K562 (cell line): ENCODE results near the gene TMEM81. TPM values are rescaled to one million over a fixed set of nuclear protein-coding genes. Genes with fewer than 3 reads are reported as not detected.
A peak's percentile ranks its signal among the peaks of the same experiment; 100 is the strongest.

ENCODE experiments used
- ATAC-seq: fragments of 200-7000 bp; cut with Tn5 transposase; 3 replicates; pipeline ENCODE4 v1.9.1; 2020; ENCODE audit warnings: moderate library complexity
- BruUV-seq: library from RNA; stranded (reverse); fragments of 400-500 nt; replicated peaks from 2 replicates; lab custom pipeline; 2021; lab: Mats Ljungman, UMichigan
- CTCF ChIA-PET: fragments of 300-600 bp; formaldehyde crosslinking; extraction: SDS; loops from one replicate; lab custom pipeline; 2021; ENCODE audit warnings: low intra/inter-chr PET ratio; lab: Yijun Ruan, JAX
- POLR2A ChIA-PET: fragments of 300-600, 350-650 bp; sonication (Branson Sonifier 250); formaldehyde crosslinking; extraction: SDS; loops from one replicate; lab custom pipeline; 2021; ENCODE audit warnings: antibody characterized with exemption, inconsistent platforms; lab: Yijun Ruan, JAX
- DNase-seq, 4 experiments: peaks; one replicate each; pipeline versions ENCODE4 v3.0.0 to v3.0.0-alpha.2; 2011 to 2018; ENCODE audit warnings: low spot score in 3 of 4, mixed read lengths in 3 of 4; ENCODE audit errors: extremely low read depth in 1 of 4
- FAIRE-seq: peaks from 2 replicates; lab custom pipeline; 2011; peaks lifted over from hg19 to GRCh38; lab: Jason Lieb, UNC
- H2AFZ ChIP-seq: 2 replicates; pipeline ENCODE4 v1.6.0; 2011; ENCODE audit warnings: low read depth, low read length, control low read depth, inconsistent platforms
- H3K27ac ChIP-seq: fragments of 200-600 bp; 3 replicates; pipeline ENCODE4 v1.8.0; 2011; ENCODE audit warnings: low read depth, mild to moderate bottlenecking, control low read depth, inconsistent platforms, low read length, moderate library complexity, mixed read lengths; ENCODE audit errors: extremely low read depth
- H3K27me3 ChIP-seq, 2 experiments: fragments of 300-600 bp in 1 of 2; 2 replicates in 1 of 2; 3 replicates in 1 of 2; pipeline versions ENCODE4 v1.6.0 to v1.8.0; 2011; ENCODE audit warnings: inconsistent platforms in 2 of 2, low read length in 2 of 2, mild to moderate bottlenecking in 1 of 2, mixed read lengths in 1 of 2, moderate library complexity in 1 of 2; ENCODE audit not compliant: control insufficient read depth in 2 of 2, insufficient read depth in 2 of 2
- H3K36me3 ChIP-seq: fragments of 300-600 bp; 3 replicates; pipeline ENCODE4 v1.8.0; 2011; ENCODE audit warnings: mild to moderate bottlenecking, low read length, inconsistent platforms; ENCODE audit not compliant: control insufficient read depth, insufficient read depth
- H3K4me1 ChIP-seq, 2 experiments: fragments of 200-600 bp in 1 of 2; replicated peaks in 1 of 2; 2 replicates in 1 of 2; 3 replicates in 1 of 2; pipeline versions ENCODE4 v1.5.1 to v1.8.0; 2011; ENCODE audit warnings: inconsistent platforms in 2 of 2, low read length in 2 of 2, mild to moderate bottlenecking in 1 of 2, mixed read lengths in 1 of 2, moderate library complexity in 1 of 2; ENCODE audit not compliant: control insufficient read depth in 2 of 2, insufficient read depth in 2 of 2
- H3K4me2 ChIP-seq: 2 replicates; pipeline ENCODE4 v1.6.1; 2011; ENCODE audit warnings: low read length, control low read depth, inconsistent platforms, mixed read lengths; ENCODE audit not compliant: insufficient read depth
- H3K4me3 ChIP-seq: fragments of 200-600 bp; sonication (generic), shearing (Covaris generic); 2 replicates; pipeline ENCODE4 v1.5.1; 2016; ENCODE audit warnings: control low read depth, inconsistent platforms
- H3K79me2 ChIP-seq: fragments of 200-600 bp; 3 replicates; pipeline ENCODE4 v1.8.0; 2011; ENCODE audit warnings: low read length, inconsistent platforms; ENCODE audit not compliant: control insufficient read depth, insufficient read depth
- H3K9ac ChIP-seq, 2 experiments: 2 replicates each; pipeline versions ENCODE4 v1.6.0 to v1.6.1; 2011; ENCODE audit warnings: low read depth in 2 of 2, low read length in 2 of 2, control low read depth in 1 of 2, inconsistent platforms in 1 of 2, mild to moderate bottlenecking in 1 of 2, mixed read lengths in 1 of 2; ENCODE audit not compliant: insufficient read depth in 1 of 2
- H3K9me1 ChIP-seq: one replicate; pipeline ENCODE4 v1.6.0; 2011; ENCODE audit warnings: inconsistent platforms, mild to moderate bottlenecking, low read length, moderate library complexity; ENCODE audit not compliant: control insufficient read depth, insufficient read depth
- H3K9me3 ChIP-seq: replicated peaks from 2 replicates; pipeline ENCODE4 v1.5.1; 2011; ENCODE audit warnings: low read depth, low read length, inconsistent platforms; ENCODE audit not compliant: control insufficient read depth, insufficient read depth
- H4K20me1 ChIP-seq: replicated peaks from 2 replicates; pipeline ENCODE4 v1.6.1; 2011; ENCODE audit warnings: low read length, inconsistent platforms, mixed read lengths; ENCODE audit not compliant: control insufficient read depth, insufficient read depth
- BCOR ChIP-seq: fragments of 450-650 bp; IDR thresholded peaks from 2 replicates; pipeline ENCODE4 v1.6.1; 2016
- GABPB2 ChIP-seq: fragments of 250-450 bp; sonication (Bioruptor Pico); conservative IDR thresholded peaks from 2 replicates; pipeline ENCODE4 v1.5.1; 2021; ENCODE audit warnings: mild to moderate bottlenecking
- HDAC6 ChIP-seq: IDR thresholded peaks from 2 replicates; pipeline ENCODE4 v1.6.1; 2012; ENCODE audit warnings: low read depth, mild to moderate bottlenecking, control low read depth, inconsistent platforms, low read length, moderate library complexity
- MIER1 ChIP-seq: fragments of 450-650 bp; IDR thresholded peaks from 2 replicates; pipeline ENCODE4 v1.6.1; 2016; ENCODE audit warnings: antibody characterized with exemption, mild to moderate bottlenecking, low read depth
- RBM25 ChIP-seq: fragments of 200-400 bp; formaldehyde crosslinking; IDR thresholded peaks from 2 replicates; pipeline ENCODE4 v1.6.1; 2018; ENCODE audit warnings: low read length, low read depth, moderate library complexity; ENCODE audit not compliant: severe bottlenecking
- RFX7 ChIP-seq: fragments of 250-450 bp; sonication (Bioruptor Pico); IDR thresholded peaks from 2 replicates; pipeline ENCODE4 v1.5.1; 2021; ENCODE audit warnings: mild to moderate bottlenecking
- SP1 ChIP-seq: sonication (generic); formaldehyde crosslinking; IDR thresholded peaks from 2 replicates; pipeline ENCODE4 v1.8.1; 2022; ENCODE audit warnings: mild to moderate bottlenecking, missing genetic modification reagents
- SUPT5H ChIP-seq: fragments of 450-650 bp; IDR thresholded peaks from 2 replicates; pipeline ENCODE4 v1.6.1; 2016
- TRIM28 ChIP-seq: fragments of 450-650 bp; IDR thresholded peaks from 2 replicates; pipeline ENCODE4 v1.6.1; 2017
- ZC3H11A ChIP-seq: IDR thresholded peaks from 2 replicates; pipeline ENCODE4 v1.6.1; 2012; ENCODE audit warnings: low read depth, low read length, improper control_type of control experiment
- ZFP36 ChIP-seq: fragments of 150-350 bp; IDR thresholded peaks from 2 replicates; pipeline ENCODE4 v1.6.1; 2018; ENCODE audit warnings: low read length, low read depth; ENCODE audit not compliant: partially characterized antibody
- ZNF324 ChIP-seq: fragments of 250-450 bp; sonication (Bioruptor Pico); IDR thresholded peaks from 2 replicates; pipeline ENCODE4 v1.4.0; 2020; ENCODE audit warnings: mild to moderate bottlenecking
- ZNF436 ChIP-seq: fragments of 250-450, 450-650 bp; sonication (Bioruptor Pico); formaldehyde crosslinking; IDR thresholded peaks from 2 replicates; pipeline ENCODE4 v1.7.0; 2020; ENCODE audit warnings: mild to moderate bottlenecking
- ZNF583 ChIP-seq: fragments of 250-450 bp; sonication (Bioruptor Pico); IDR thresholded peaks from 2 replicates; pipeline ENCODE4 v1.4.0; 2020
- ZNF830 ChIP-seq: fragments of 250-450 bp; sonication (Bioruptor Pico); IDR thresholded peaks from 2 replicates; pipeline ENCODE4 v1.5.0; 2021; ENCODE audit warnings: mild to moderate bottlenecking
- WGBS: fragments of 100-300 bp; shearing (Covaris generic); methylation state at CpG from one replicate; pipeline ENCODE4 v1.1.6; 2016; ENCODE audit warnings: low coverage, mixed read lengths; ENCODE audit not compliant: insufficient coverage; ENCODE audit errors: missing lambda C conversion rate; 5-methylcytosine and 5-hydroxymethylcytosine counted together
- in situ Hi-C: fragments of 300-500 bp; cut with MboI; formaldehyde crosslinking; loops from 4 replicates; pipeline ENCODE4 v1.15.0; 2018; ENCODE audit warnings: inconsistent platforms, mixed read lengths
- intact Hi-C: fragments of 100-400 bp; cut with micrococcal nuclease; formaldehyde crosslinking; loops from 2 replicates; pipeline ENCODE4 v1.14.2; 2022
- polyA plus RNA-seq, 8 experiments: library from polyadenylated mRNA; depleted of rRNA in 4 of 8; stranded (reverse) in 5 of 8; unstranded in 3 of 8; fragments of >200 nt; fragmentation: Nextera tagmentation in 2 of 8; fragmentation: Illumina TruSeq in 1 of 8; extraction: Ambion mirVana in 2 of 8; extraction: Trizol in 1 of 8; gene quantifications; 2 replicates each; pipeline versions ENCODE4 v1.2.1 to v1.2.3, GENCODE V29; 2011 to 2014; ENCODE audit warnings: inconsistent platforms in 1 of 8, missing spikeins in 1 of 8
- total RNA-seq, 7 experiments: library from RNA; depleted of rRNA in 6 of 7; stranded (reverse); fragments of >200 nt in 6 of 7; fragmentation: Illumina TruSeq in 2 of 7; extraction: Trizol in 2 of 7; gene quantifications; 2 replicates each; pipeline versions ENCODE4 v1.2.1 to v1.2.3, GENCODE V29; 2011 to 2021; ENCODE audit warnings: low replicate concordance in 1 of 7
- TF ChIP-seq, protein P1 (sequence below): fragments of 450-650 bp; IDR thresholded peaks from 2 replicates; pipeline ENCODE4 v1.6.1; 2017; ENCODE audit warnings: antibody characterized with exemption

Gene TMEM81
- total and polyA plus RNA-seq, 9 of the 15 experiments (the other 6 are each of a cell fraction or from before 2014, with no cell fraction given): 3.2 to 6.1 (median 4.4) TPM

DNA sequence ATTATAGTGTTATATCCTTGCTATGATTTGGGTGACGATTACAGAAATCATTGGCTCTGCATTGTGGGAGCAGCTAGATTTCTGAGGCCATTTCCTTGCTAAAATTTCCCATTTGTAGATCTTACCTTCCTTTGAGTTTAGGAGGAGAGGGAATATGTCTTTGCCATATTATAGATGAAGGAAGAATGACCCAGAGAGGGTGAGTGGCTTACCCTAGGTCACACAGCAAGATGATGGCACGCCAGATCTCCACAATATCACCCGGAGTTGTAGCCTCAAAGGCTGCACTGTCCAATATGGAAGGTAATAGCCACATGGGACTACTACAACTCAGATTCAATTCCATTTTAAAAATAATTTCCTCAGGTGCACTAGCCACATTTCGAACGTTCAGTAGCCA lies 31.0 kb downstream of the TMEM81 start:
- ATAC-seq: no peak
- TF ChIP-seq ZFP36: peak; percentile 83
- no peak for TF ChIP-seq SUPT5H
- no peak for TF ChIP-seq RFX7 (CRISPR knock-in tag)
- TF ChIP-seq RBM25: peak; percentile 79
- TF ChIP-seq BCOR: 0 out of 2 replicates have a peak, but pooled peaks have one; percentile 19
- in situ Hi-C loops: no loop called here
- no peak for DNase-seq
- no peak overlapping the region for H3K4me2 ChIP-seq
- no peaks in the 10 kb centered on the region for H3K4me1 ChIP-seq
- peaks cover 17% of the 10 kb centered on the region for H4K20me1 ChIP-seq
- intact Hi-C loops: no loop called here
- H2AFZ ChIP-seq: no peak overlapping the region
- no peaks in the 10 kb centered on the region for H3K36me3 ChIP-seq
- BruUV-seq: no TSS peak
- H3K4me3 ChIP-seq: no peak overlapping the region
- H3K79me2 ChIP-seq: no peaks in the 10 kb centered on the region
- FAIRE-seq: no peak
- H3K27ac ChIP-seq: no peak overlapping the region
- H3K9ac ChIP-seq: no peak overlapping the region
- H3K27me3 ChIP-seq: peaks cover 59 to 95% of the 10 kb centered on the region in 2 experiments
- under 1% methylated on average over 5 of the region's 5 CpGs for WGBS
- ChIA-PET CTCF (no interaction called here), POLR2A (interaction anchor here (0.6 to 3.2 kb wide), 3 partner anchors 9 to 235 kb away, joined by 3 to 11 read pairs (median 3); no protein-coding TSS in a partner anchor)
- no peaks in the 10 kb centered on the region for H3K9me1 ChIP-seq
- H3K9me3 ChIP-seq: no peaks in the 10 kb centered on the region

DNA sequence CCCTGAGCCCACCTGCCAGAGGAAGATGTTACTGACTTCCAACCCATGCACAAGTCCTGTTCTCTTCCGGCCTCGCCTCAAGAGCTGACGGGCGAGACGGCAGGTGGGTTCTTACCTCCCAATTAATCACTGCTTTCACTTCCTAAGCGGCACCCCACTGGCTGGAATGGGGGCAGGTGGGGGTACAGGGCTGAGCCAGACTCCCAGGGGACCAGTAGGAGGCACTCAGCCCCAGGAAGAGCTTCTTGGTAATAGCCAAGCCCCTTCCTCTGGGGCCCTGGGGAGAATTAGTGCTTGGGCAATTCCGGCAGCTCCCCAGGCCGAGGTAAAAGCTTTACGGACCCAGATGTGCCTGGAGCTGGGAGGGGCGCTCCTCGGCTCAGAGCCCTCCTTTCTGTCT lies 31.6 kb downstream of the TMEM81 start:
- Histone ChIP-seq H3K9me3 (no peaks in the 10 kb centered on the region), H3K9ac (no peak overlapping the region), H3K9me1 (no peaks in the 10 kb centered on the region), H3K4me1 (no peaks in the 10 kb centered on the region), H3K27ac (no peak overlapping the region), H3K4me2 (no peak overlapping the region), H3K4me3 (no peak overlapping the region), H3K79me2 (no peaks in the 10 kb centered on the region), H4K20me1 (peaks cover 18% of the 10 kb centered on the region), H3K27me3 (peaks cover 54 to 94% of the 10 kb centered on the region in 2 experiments), H2AFZ (no peak overlapping the region), H3K36me3 (no peaks in the 10 kb centered on the region)
- FAIRE-seq (no peak), ATAC-seq (no peak), DNase-seq (no peak)
- CTCF ChIA-PET: no interaction called here
- intact Hi-C loops (no loop called here), in situ Hi-C loops (no loop called here)
- WGBS: 3% methylated on average over 11 of the region's 11 CpGs
- POLR2A ChIA-PET: interaction anchor here (1.0 to 3.2 kb wide), 3 partner anchors 10 to 645 kb away, joined by 3 to 11 read pairs (median 3); no protein-coding TSS in a partner anchor
- BruUV-seq: no TSS peak
- TF ChIP-seq RBM25: no peak
- TF ChIP-seq, protein P1, sequence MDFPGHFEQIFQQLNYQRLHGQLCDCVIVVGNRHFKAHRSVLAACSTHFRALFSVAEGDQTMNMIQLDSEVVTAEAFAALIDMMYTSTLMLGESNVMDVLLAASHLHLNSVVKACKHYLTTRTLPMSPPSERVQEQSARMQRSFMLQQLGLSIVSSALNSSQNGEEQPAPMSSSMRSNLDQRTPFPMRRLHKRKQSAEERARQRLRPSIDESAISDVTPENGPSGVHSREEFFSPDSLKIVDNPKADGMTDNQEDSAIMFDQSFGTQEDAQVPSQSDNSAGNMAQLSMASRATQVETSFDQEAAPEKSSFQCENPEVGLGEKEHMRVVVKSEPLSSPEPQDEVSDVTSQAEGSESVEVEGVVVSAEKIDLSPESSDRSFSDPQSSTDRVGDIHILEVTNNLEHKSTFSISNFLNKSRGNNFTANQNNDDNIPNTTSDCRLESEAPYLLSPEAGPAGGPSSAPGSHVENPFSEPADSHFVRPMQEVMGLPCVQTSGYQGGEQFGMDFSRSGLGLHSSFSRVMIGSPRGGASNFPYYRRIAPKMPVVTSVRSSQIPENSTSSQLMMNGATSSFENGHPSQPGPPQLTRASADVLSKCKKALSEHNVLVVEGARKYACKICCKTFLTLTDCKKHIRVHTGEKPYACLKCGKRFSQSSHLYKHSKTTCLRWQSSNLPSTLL: no peak
- TF ChIP-seq ZNF436 (CRISPR knock-in tag): no peak
- TF ChIP-seq ZNF583: no peak
- TF ChIP-seq TRIM28: no peak
- TF ChIP-seq HDAC6: no peak
- TF ChIP-seq GABPB2: no peak
- TF ChIP-seq ZNF324: no peak
- TF ChIP-seq ZNF830 (CRISPR knock-in tag): no peak
- TF ChIP-seq ZC3H11A: no peak
- TF ChIP-seq SP1 (CRISPR knock-in tag): no peak
- no peak for TF ChIP-seq MIER1
